Adrenal gland (tissue), 12 donors: ENCODE measurements around the gene SUPT5H. TPM values are rescaled to one million over a fixed set of nuclear protein-coding genes. Genes with fewer than 3 reads are reported as not detected.

ENCODE experiments used
- DNase-seq, 7 donors: peaks; one replicate each; pipeline ENCODE4 v3.0.0-alpha.2; 2019 to 2020
- H3K27ac ChIP-seq, 5 donors: fragments of 200-600 bp; sonication (generic) in 4 of 5; 1 replicate in 3 of 5; 2 replicates in 2 of 5; pipeline versions ENCODE4 v1.5.1 to v1.8.0; 2016 to 2020; ENCODE audit warnings: mild to moderate bottlenecking in 1 of 5
- H3K27me3 ChIP-seq: fragments of 200-600 bp; 2 replicates; pipeline ENCODE4 v1.8.0; 2021
- H3K36me3 ChIP-seq, 2 donors: fragments of 200-600 bp; replicated peaks in 1 of 2; 1 replicate in 1 of 2; 2 replicates in 1 of 2; pipeline versions ENCODE4 v1.5.1 to v1.8.0; 2018 to 2022
- H3K4me1 ChIP-seq, 2 donors: fragments of 200-600 bp; replicated peaks in 1 of 2; 1 replicate in 1 of 2; 2 replicates in 1 of 2; pipeline versions ENCODE4 v1.5.1 to v1.8.0; 2018 to 2021
- H3K4me3 ChIP-seq, 4 donors: fragments of 200-600 bp; sonication (generic) in 3 of 4; one replicate each; pipeline ENCODE4 v1.5.1; 2016 to 2018
- H3K9me3 ChIP-seq, 3 donors: fragments of 200-600 bp; sonication (generic) in 1 of 3; replicated peaks in 1 of 3; 1 replicate in 2 of 3; 2 replicates in 1 of 3; pipeline versions ENCODE4 v1.5.1 to v1.8.0; 2016 to 2021
- CTCF ChIP-seq, 6 experiments: fragments of 450-650 bp in 4 of 6; fragments of 200-600 bp in 2 of 6; sonication (generic) in 1 of 6; IDR thresholded peaks; 1 replicate in 5 of 6; 2 replicates in 1 of 6; pipeline versions ENCODE4 v1.5.1 to v1.8.0; 2016 to 2021; ENCODE audit warnings: antibody characterized with exemption in 6 of 6, mild to moderate bottlenecking in 2 of 6, moderate library complexity in 1 of 6
- POLR2A ChIP-seq, 2 donors: fragments of 450-650 bp; IDR thresholded peaks; one replicate each; pipeline ENCODE4 v1.6.1; 2017; ENCODE audit warnings: antibody characterized with exemption in 2 of 2, mild to moderate bottlenecking in 2 of 2, moderate library complexity in 1 of 2
- WGBS, 4 donors: extraction: QIAGEN DNeasy Blood & Tissue Kit in 2 of 4; methylation state at CpG; one replicate each; pipeline versions ENCODE4 v1.1.5 to v1.1.7; 2013 to 2017; 5-methylcytosine and 5-hydroxymethylcytosine counted together
- intact Hi-C, 2 donors: fragments of 100-400 bp; cut with DNase I; formaldehyde crosslinking; loops; one replicate each; pipeline versions ENCODE4 v1.14.1 to v1.15.0; 2022 to 2023
- polyA plus RNA-seq, 3 donors: library from polyadenylated mRNA; stranded (reverse); fragments of 200-250 nt in 2 of 3; fragments of 350-450 nt in 1 of 3; fragmentation: Illumina TruSeq in 1 of 3; extraction: RNeasy Lipid Tissue Mini Kit (QIAGEN cat#74804) in 1 of 3; gene quantifications; one replicate each; pipeline ENCODE4 v1.2.3, GENCODE V29; 2013 to 2014
- total RNA-seq, 9 donors: library from RNA; depleted of rRNA in 4 of 9; stranded (reverse); fragments of >200 nt in 4 of 9; fragments of 120-200 nt in 1 of 9; fragmentation: NEBNext Ultra II Directional in 1 of 9; extraction: Animal tissue kit (Norgen Biotek cat#: 25700) in 1 of 9; gene quantifications; one replicate each; pipeline versions ENCODE4 v1.1.0 to v1.2.4, GENCODE V29; 2013 to 2023
- donor health status: healthy with polysubstance abuse.
- donor health status: Bipolar disorder and iron deficiency.
- donor health status: DM: yes; HTN: yes; CAD: no.
- donor health status: DM: no; HTN: no; CAD: no.
- donor health status: DM: no; HTN: no; CAD: no.
- donor health status: DM: yes; HTN: yes; CAD: no.

SUPT5H gene
- total and polyA plus RNA-seq, 12 donors, result 42.0 to 612 (median 99.1) TPM

- WGBS, 4 donors, result 92 to 98% (median 96%) methylated on average over 6 of the region's 6 CpGs
- no peak overlapping the region for H3K4me3 ChIP-seq
- no peak for DNase-seq
- H3K27me3 ChIP-seq, result peaks cover under 1% of the 10 kb centered on the region
- no peak overlapping the region for H3K27ac ChIP-seq
- peaks cover 0 to 40% of the 10 kb centered on the region in 2 donors for H3K36me3 ChIP-seq
- no peaks in the 10 kb centered on the region for H3K4me1 ChIP-seq
- no peaks in the 10 kb centered on the region for H3K9me3 ChIP-seq
- intact Hi-C loops, result no loop called here
- no peak for TF ChIP-seq CTCF (IDR thresholded peaks at IDR 0.05)
- TF ChIP-seq POLR2A (IDR thresholded peaks at IDR 0.05), result no peak
Observed at GRCh38 chr19:39492225-39492624, 46.8 kb downstream of the SUPT5H start.

- Histone ChIP-seq H3K27ac (no peak overlapping the region), H3K9me3 (no peaks in the 10 kb centered on the region), H3K4me3 (no peak overlapping the region), H3K36me3 (peaks cover 0 to 36% of the 10 kb centered on the region in 2 donors), H3K27me3 (peaks cover 5% of the 10 kb centered on the region), H3K4me1 (peaks cover 0 to 4% of the 10 kb centered on the region in 2 donors)
- no peak for DNase-seq
- TF ChIP-seq CTCF (IDR thresholded peaks at IDR 0.05), result no peak
- no peak for TF ChIP-seq POLR2A (IDR thresholded peaks at IDR 0.05)
- intact Hi-C loops, result no loop called here
- 77 to 93% (median 88%) methylated on average over 2 to 3 of the region's 3 CpGs for WGBS, 4 donors
Observed at GRCh38 chr19:39492788-39493187, 47.4 kb downstream of the SUPT5H start.

GRCh38 chr19:39494661-39495060 is 49.3 kb downstream of the SUPT5H start:
- H3K27me3 ChIP-seq, result peaks cover 24% of the 10 kb centered on the region
- H3K27ac ChIP-seq, result no peak overlapping the region
- no peaks in the 10 kb centered on the region for H3K9me3 ChIP-seq
- no peak for TF ChIP-seq POLR2A (IDR thresholded peaks at IDR 0.05)
- H3K4me3 ChIP-seq, result no peak overlapping the region
- H3K4me1 ChIP-seq, result peaks cover 0 to 11% of the 10 kb centered on the region in 2 donors
- 84 to 92% (median 86%) methylated on average over 5 of the region's 5 CpGs for WGBS, 4 donors
- peaks cover 0 to 18% of the 10 kb centered on the region in 2 donors for H3K36me3 ChIP-seq
- intact Hi-C loops, result no loop called here
- no peak for DNase-seq

- 67 to 75% (median 72%) methylated on average over 3 to 5 of the region's 5 CpGs for WGBS, 4 donors
- no peaks in the 10 kb centered on the region for H3K9me3 ChIP-seq
- H3K27ac ChIP-seq, result no peak overlapping the region
- TF ChIP-seq CTCF (IDR thresholded peaks at IDR 0.05) (no peak), POLR2A (IDR thresholded peaks at IDR 0.05) (no peak)
- intact Hi-C loops, result no loop called here
- no peak for DNase-seq
- no peak overlapping the region for H3K4me3 ChIP-seq
- peaks cover 0 to 4% of the 10 kb centered on the region in 2 donors for H3K36me3 ChIP-seq
- H3K27me3 ChIP-seq, result peaks cover 28% of the 10 kb centered on the region
- peaks cover 0 to 11% of the 10 kb centered on the region in 2 donors for H3K4me1 ChIP-seq
Observed at GRCh38 chr19:39496063-39496462, 50.7 kb downstream of the SUPT5H start.

- Histone ChIP-seq H3K4me1 (peaks cover 0 to 13% of the 10 kb centered on the region in 2 donors), H3K27ac (no peak overlapping the region), H3K9me3 (no peaks in the 10 kb centered on the region), H3K36me3 (no peaks in the 10 kb centered on the region), H3K27me3 (peaks cover 28% of the 10 kb centered on the region), H3K4me3 (no peak overlapping the region)
- no peak for DNase-seq
- 0 to 3% (median 0%) methylated on average over 2 to 7 of the region's 7 CpGs for WGBS, 4 donors
- no peak for TF ChIP-seq CTCF (IDR thresholded peaks at IDR 0.05)
- no peak for TF ChIP-seq POLR2A (IDR thresholded peaks at IDR 0.05)
- intact Hi-C loops, result no loop called here
Observed at GRCh38 chr19:39497701-39497995, 52.3 kb downstream of the SUPT5H start.
